Stimulated activated CD8-positive, alpha-beta memory T cell treated with anti-CD3 and anti-CD28 coated beads, Interleukin-7, amount 100 ng/mL, for 48 hours (primary cell): ENCODE results near the gene SVOPL.

ENCODE experiments used
- DNase-seq, 2 donors: peaks; one replicate each; pipeline ENCODE4 v3.0.0-alpha.2; 2020; ENCODE audit warnings: low read depth in 1 of 2; ENCODE audit errors: extremely low read depth in 1 of 2

SVOPL gene

GRCh38 chr7:138565451-138566114 is 135.6 kb downstream of the SVOPL start:
- DNase-seq, result no peak

GRCh38 chr7:138565071-138565450 is 136.1 kb downstream of the SVOPL start:
- no peak for DNase-seq

GRCh38 chr7:138564365-138564764 is 136.8 kb downstream of the SVOPL start:
- DNase-seq, result no peak

- DNase-seq, result no peak
Observed at GRCh38 chr7:138563808-138564207, 137.4 kb downstream of the SVOPL start.

- no peak for DNase-seq
Observed at GRCh38 chr7:138559448-138559847, 141.7 kb downstream of the SVOPL start.

GRCh38 chr7:138556771-138557484 is 144.2 kb downstream of the SVOPL start:
- DNase-seq, result no peak

- no peak for DNase-seq
Observed at GRCh38 chr7:138555684-138556083, 145.5 kb downstream of the SVOPL start.

- no peak for DNase-seq
Observed at GRCh38 chr7:138554674-138555073, 146.5 kb downstream of the SVOPL start.

- no peak for DNase-seq
Observed at GRCh38 chr7:138553805-138554204, 147.4 kb downstream of the SVOPL start.

- DNase-seq, result no peak
Observed at GRCh38 chr7:138551102-138551501, 150.1 kb downstream of the SVOPL start.

GRCh38 chr7:138550337-138550736 is 150.8 kb downstream of the SVOPL start:
- no peak for DNase-seq

GRCh38 chr7:138549082-138549481 is 152.1 kb downstream of the SVOPL start:
- no peak for DNase-seq

- no peak for DNase-seq
Observed at GRCh38 chr7:138546829-138547228, 154.3 kb downstream of the SVOPL start.

GRCh38 chr7:138546064-138546619 is 155.0 kb downstream of the SVOPL start:
- DNase-seq, result no peak

- DNase-seq, result no peak
Observed at GRCh38 chr7:138545123-138545522, 156.0 kb downstream of the SVOPL start.
